Measurements from ENCODE around the gene TJAP1. TPM values are rescaled to one million over a fixed set of nuclear protein-coding genes. Genes with fewer than 3 reads are reported as not detected.

The TJAP1 gene
- total and polyA plus RNA-seq, 2 donors (not counting 1 experiment from before 2014, with no cell fraction given): 8.9 to 18.9 TPM

GRCh38 chr6:43444036-43444435 is 33.3 kb upstream of the TJAP1 start:
- no peaks in the 10 kb centered on the region for H4K20me1 ChIP-seq (ENCODE audit: control insufficient read depth, extremely low read depth, insufficient read depth, low read length)
- H3K27ac ChIP-seq (ENCODE audit: insufficient read depth, low read length): no peak overlapping the region
- peaks cover 6% of the 10 kb centered on the region for H3K36me3 ChIP-seq (ENCODE audit: control insufficient read depth, insufficient read depth, low read length)
- no peaks in the 10 kb centered on the region for H3K9me3 ChIP-seq (ENCODE audit: control insufficient read depth, insufficient read depth, low read depth, low read length)
- H3K79me2 ChIP-seq (ENCODE audit: control insufficient read depth, insufficient read depth, low read length): no peaks in the 10 kb centered on the region
- DNase-seq (ENCODE audit: low read depth in 2 of 2): no peak
- H2AFZ ChIP-seq (ENCODE audit: low read length): no peak overlapping the region
- TF ChIP-seq, protein P1, sequence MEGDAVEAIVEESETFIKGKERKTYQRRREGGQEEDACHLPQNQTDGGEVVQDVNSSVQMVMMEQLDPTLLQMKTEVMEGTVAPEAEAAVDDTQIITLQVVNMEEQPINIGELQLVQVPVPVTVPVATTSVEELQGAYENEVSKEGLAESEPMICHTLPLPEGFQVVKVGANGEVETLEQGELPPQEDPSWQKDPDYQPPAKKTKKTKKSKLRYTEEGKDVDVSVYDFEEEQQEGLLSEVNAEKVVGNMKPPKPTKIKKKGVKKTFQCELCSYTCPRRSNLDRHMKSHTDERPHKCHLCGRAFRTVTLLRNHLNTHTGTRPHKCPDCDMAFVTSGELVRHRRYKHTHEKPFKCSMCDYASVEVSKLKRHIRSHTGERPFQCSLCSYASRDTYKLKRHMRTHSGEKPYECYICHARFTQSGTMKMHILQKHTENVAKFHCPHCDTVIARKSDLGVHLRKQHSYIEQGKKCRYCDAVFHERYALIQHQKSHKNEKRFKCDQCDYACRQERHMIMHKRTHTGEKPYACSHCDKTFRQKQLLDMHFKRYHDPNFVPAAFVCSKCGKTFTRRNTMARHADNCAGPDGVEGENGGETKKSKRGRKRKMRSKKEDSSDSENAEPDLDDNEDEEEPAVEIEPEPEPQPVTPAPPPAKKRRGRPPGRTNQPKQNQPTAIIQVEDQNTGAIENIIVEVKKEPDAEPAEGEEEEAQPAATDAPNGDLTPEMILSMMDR (conservative IDR thresholded peaks at IDR 0.05 in 1 of 2, IDR thresholded peaks at IDR 0.05 in 1 of 2; ENCODE audit: low read depth in 1 of 2, low read length in 2 of 2): no peak
- H3K27me3 ChIP-seq (ENCODE audit: control insufficient read depth, insufficient read depth, low read length): no peaks in the 10 kb centered on the region
- no peak overlapping the region for H3K9ac ChIP-seq (ENCODE audit: insufficient read depth, low read length)
- H3K4me3 ChIP-seq (replicated peaks in 1 of 4; ENCODE audit: control extremely low read depth in 1 of 4, insufficient read depth in 1 of 4, low read depth in 3 of 4, low read length in 4 of 4): no peak overlapping the region
- no peaks in the 10 kb centered on the region for H3K4me1 ChIP-seq (ENCODE audit: control insufficient read depth, extremely low read depth, insufficient read depth, low read length)
- no peak overlapping the region for H3K4me2 ChIP-seq (ENCODE audit: extremely low read depth, insufficient read depth, low read length)

- H3K4me2 ChIP-seq (ENCODE audit: extremely low read depth, insufficient read depth, low read length): no peak overlapping the region
- H3K79me2 ChIP-seq (ENCODE audit: control insufficient read depth, insufficient read depth, low read length): no peaks in the 10 kb centered on the region
- H3K27me3 ChIP-seq (ENCODE audit: control insufficient read depth, insufficient read depth, low read length): no peaks in the 10 kb centered on the region
- H2AFZ ChIP-seq (ENCODE audit: low read length): no peak overlapping the region
- H3K4me3 ChIP-seq (replicated peaks in 1 of 4; ENCODE audit: control extremely low read depth in 1 of 4, insufficient read depth in 1 of 4, low read depth in 3 of 4, low read length in 4 of 4): no peak overlapping the region
- no peak for DNase-seq (ENCODE audit: low read depth in 2 of 2)
- H3K36me3 ChIP-seq (ENCODE audit: control insufficient read depth, insufficient read depth, low read length): peaks cover 9% of the 10 kb centered on the region
- H3K9ac ChIP-seq (ENCODE audit: insufficient read depth, low read length): no peak overlapping the region
- TF ChIP-seq, protein P1 (conservative IDR thresholded peaks at IDR 0.05 in 1 of 2, IDR thresholded peaks at IDR 0.05 in 1 of 2; ENCODE audit: low read depth in 1 of 2, low read length in 2 of 2): no peak
- no peak for TF ChIP-seq EZH2 (IDR thresholded peaks at IDR 0.05; ENCODE audit: low read length, missing control alignments)
- H3K9me3 ChIP-seq (ENCODE audit: control insufficient read depth, insufficient read depth, low read depth, low read length): no peaks in the 10 kb centered on the region
- H4K20me1 ChIP-seq (ENCODE audit: control insufficient read depth, extremely low read depth, insufficient read depth, low read length): no peaks in the 10 kb centered on the region
- H3K4me1 ChIP-seq (ENCODE audit: control insufficient read depth, extremely low read depth, insufficient read depth, low read length): no peaks in the 10 kb centered on the region
- H3K27ac ChIP-seq (ENCODE audit: insufficient read depth, low read length): no peak overlapping the region
Measured at GRCh38 chr6:43444582-43444981, 32.8 kb upstream of the TJAP1 start.

DNA sequence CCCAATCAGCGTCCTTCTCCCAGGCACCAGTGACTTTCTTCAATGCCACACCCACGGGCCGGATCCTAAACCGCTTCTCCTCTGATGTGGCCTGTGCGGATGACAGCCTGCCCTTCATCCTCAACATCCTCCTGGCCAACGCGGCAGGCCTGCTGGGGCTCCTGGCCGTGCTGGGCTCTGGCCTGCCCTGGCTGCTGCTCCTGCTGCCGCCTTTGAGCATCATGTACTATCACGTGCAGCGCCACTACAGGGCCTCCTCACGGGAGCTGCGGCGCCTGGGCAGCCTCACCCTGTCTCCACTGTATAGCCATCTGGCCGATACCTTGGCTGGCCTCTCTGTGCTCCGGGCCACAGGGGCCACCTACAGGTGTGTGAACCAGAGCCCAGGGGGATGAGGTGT is 31.8 kb upstream of the TJAP1 start:
- no peaks in the 10 kb centered on the region for H3K4me1 ChIP-seq (ENCODE audit: control insufficient read depth, extremely low read depth, insufficient read depth, low read length)
- no peak overlapping the region for H3K9ac ChIP-seq (ENCODE audit: insufficient read depth, low read length)
- no peak for DNase-seq (ENCODE audit: low read depth in 2 of 2)
- H2AFZ ChIP-seq (ENCODE audit: low read length): no peak overlapping the region
- no peak overlapping the region for H3K4me2 ChIP-seq (ENCODE audit: extremely low read depth, insufficient read depth, low read length)
- H3K27me3 ChIP-seq (ENCODE audit: control insufficient read depth, insufficient read depth, low read length): no peaks in the 10 kb centered on the region
- H3K9me3 ChIP-seq (ENCODE audit: control insufficient read depth, insufficient read depth, low read depth, low read length): no peaks in the 10 kb centered on the region
- no peaks in the 10 kb centered on the region for H4K20me1 ChIP-seq (ENCODE audit: control insufficient read depth, extremely low read depth, insufficient read depth, low read length)
- H3K79me2 ChIP-seq (ENCODE audit: control insufficient read depth, insufficient read depth, low read length): no peaks in the 10 kb centered on the region
- TF ChIP-seq EZH2 (IDR thresholded peaks at IDR 0.05; ENCODE audit: low read length, missing control alignments): no peak
- TF ChIP-seq, protein P1 (conservative IDR thresholded peaks at IDR 0.05 in 1 of 2, IDR thresholded peaks at IDR 0.05 in 1 of 2; ENCODE audit: low read depth in 1 of 2, low read length in 2 of 2): no peak
- no peak overlapping the region for H3K4me3 ChIP-seq (replicated peaks in 1 of 4; ENCODE audit: control extremely low read depth in 1 of 4, insufficient read depth in 1 of 4, low read depth in 3 of 4, low read length in 4 of 4)
- no peak overlapping the region for H3K27ac ChIP-seq (ENCODE audit: insufficient read depth, low read length)
- peaks cover 10% of the 10 kb centered on the region for H3K36me3 ChIP-seq (ENCODE audit: control insufficient read depth, insufficient read depth, low read length)

Measured in fibroblast of lung (primary cell).